Osteoblast (primary cell): Measurements from ENCODE around the gene BTG4. TPM values are rescaled to one million over a fixed set of nuclear protein-coding genes. Genes with fewer than 3 reads are reported as not detected.

Source experiments
- DNase-seq: peaks from one replicate; pipeline ENCODE4 v3.0.0; 2011; ENCODE audit warnings: low spot score, mixed read lengths; ENCODE audit not compliant: insufficient read length; ENCODE audit errors: missing footprints
- H2AFZ ChIP-seq: 2 replicates; pipeline ENCODE4 v1.6.0; 2011; ENCODE audit warnings: mild to moderate bottlenecking, low read length
- H3K27ac ChIP-seq: 2 replicates; pipeline ENCODE4 v1.5.1; 2011; ENCODE audit warnings: mild to moderate bottlenecking, low read depth, low read length, moderate library complexity
- H3K27me3 ChIP-seq: 2 replicates; pipeline ENCODE4 v1.6.0; 2012; ENCODE audit warnings: mild to moderate bottlenecking, control low read depth, inconsistent platforms, low read length, moderate library complexity; ENCODE audit not compliant: insufficient read depth
- H3K36me3 ChIP-seq: 2 replicates; pipeline ENCODE4 v1.5.1; 2011; ENCODE audit warnings: mild to moderate bottlenecking, low read length, control low read depth, moderate library complexity; ENCODE audit not compliant: insufficient read depth
- H3K4me1 ChIP-seq: 2 replicates; pipeline ENCODE4 v1.5.1; 2011; ENCODE audit warnings: mild to moderate bottlenecking, low read length, control low read depth, moderate library complexity; ENCODE audit not compliant: insufficient read depth
- H3K4me2 ChIP-seq: 2 replicates; pipeline ENCODE4 v1.6.0; 2011; ENCODE audit warnings: mild to moderate bottlenecking, low read length; ENCODE audit not compliant: insufficient read depth
- H3K4me3 ChIP-seq: fragments of 200-600 bp; sonication (generic); 3 replicates; pipeline ENCODE4 v1.5.1; 2012; ENCODE audit warnings: mild to moderate bottlenecking, low read length, inconsistent platforms; ENCODE audit not compliant: insufficient read depth
- H3K79me2 ChIP-seq: 2 replicates; pipeline ENCODE4 v1.6.0; 2012; ENCODE audit warnings: mild to moderate bottlenecking, low read length, control low read depth, inconsistent platforms; ENCODE audit not compliant: insufficient read depth
- H3K9me3 ChIP-seq: 2 replicates; pipeline ENCODE4 v1.5.1; 2011; ENCODE audit warnings: low read depth, low read length, control low read depth
- H4K20me1 ChIP-seq: 2 replicates; pipeline ENCODE4 v1.6.0; 2012; ENCODE audit warnings: mild to moderate bottlenecking, low read length, control low read depth; ENCODE audit not compliant: insufficient read depth
- CTCF ChIP-seq: IDR thresholded peaks from 2 replicates; pipeline ENCODE4 v1.5.1; 2011; ENCODE audit warnings: mild to moderate bottlenecking, low read depth, low read length, moderate library complexity; ENCODE audit errors: extremely low read depth
- total RNA-seq: library from RNA; depleted of rRNA; stranded (reverse); fragments of >200 nt; gene quantifications from 2 replicates; pipeline ENCODE4 v1.2.3, GENCODE V29; 2012

Gene BTG4
- total RNA-seq, 1 donor, result not detected

DNA sequence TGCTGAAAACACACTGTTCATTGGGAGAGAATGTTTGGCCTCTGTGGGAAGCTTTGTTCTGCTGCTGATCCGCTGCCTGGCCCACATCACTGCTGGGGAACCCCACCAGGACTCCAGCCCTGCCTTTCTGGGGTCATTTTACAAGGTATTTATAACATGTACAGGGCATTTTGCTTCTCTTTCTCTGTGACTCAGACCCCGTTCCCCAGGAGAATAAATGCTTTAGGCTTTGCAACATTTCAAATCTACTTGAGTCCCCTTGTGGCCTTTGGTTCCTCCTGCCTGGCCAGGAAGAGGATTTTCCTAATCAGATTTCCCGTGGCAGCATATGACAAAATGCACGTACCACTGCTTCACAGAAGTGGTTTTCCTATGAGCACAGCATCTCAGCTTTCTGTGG is 43.0 kb downstream of the BTG4 start:
- no peak for DNase-seq
- H3K4me3 ChIP-seq, result no peak overlapping the region

DNA sequence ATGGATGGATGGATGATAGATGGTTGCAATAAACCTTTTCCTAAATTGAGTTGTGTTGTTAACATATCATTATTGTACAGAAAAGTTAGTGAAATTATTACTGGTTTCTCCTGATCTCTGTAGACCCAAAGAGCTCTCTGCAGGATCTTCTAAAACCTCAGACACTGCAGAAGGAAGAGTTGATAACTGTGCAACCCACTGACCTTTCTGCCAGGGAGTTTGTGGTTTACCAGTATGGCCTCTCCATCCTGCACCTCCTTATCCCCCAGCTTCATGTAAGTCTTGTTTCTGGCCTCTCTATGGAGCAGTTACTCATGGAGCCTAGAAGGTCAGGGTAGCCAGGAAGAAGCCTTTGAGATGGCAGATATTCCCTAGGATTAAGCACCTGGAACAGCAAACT is 45.6 kb downstream of the BTG4 start:
- no peak for TF ChIP-seq CTCF
- no peak overlapping the region for H3K4me3 ChIP-seq
- H3K27ac ChIP-seq, result no peak overlapping the region
- no peaks in the 10 kb centered on the region for H4K20me1 ChIP-seq
- H3K79me2 ChIP-seq, result no peaks in the 10 kb centered on the region
- peaks cover 9% of the 10 kb centered on the region for H3K4me1 ChIP-seq
- H3K36me3 ChIP-seq, result no peaks in the 10 kb centered on the region
- no peaks in the 10 kb centered on the region for H3K27me3 ChIP-seq
- H3K9me3 ChIP-seq, result no peaks in the 10 kb centered on the region
- no peak overlapping the region for H2AFZ ChIP-seq
- DNase-seq, result no peak
- no peak overlapping the region for H3K4me2 ChIP-seq

More for the DNA sequence above, 43.0 kb downstream of the BTG4 start:
- H3K27me3 ChIP-seq, result no peaks in the 10 kb centered on the region
- no peak for TF ChIP-seq CTCF
- H3K4me2 ChIP-seq, result no peak overlapping the region
- H3K79me2 ChIP-seq, result no peaks in the 10 kb centered on the region
- no peaks in the 10 kb centered on the region for H3K9me3 ChIP-seq
- peaks cover 9% of the 10 kb centered on the region for H3K4me1 ChIP-seq
- no peak overlapping the region for H2AFZ ChIP-seq
- no peak overlapping the region for H3K27ac ChIP-seq
- no peaks in the 10 kb centered on the region for H4K20me1 ChIP-seq
- H3K36me3 ChIP-seq, result no peaks in the 10 kb centered on the region

DNA sequence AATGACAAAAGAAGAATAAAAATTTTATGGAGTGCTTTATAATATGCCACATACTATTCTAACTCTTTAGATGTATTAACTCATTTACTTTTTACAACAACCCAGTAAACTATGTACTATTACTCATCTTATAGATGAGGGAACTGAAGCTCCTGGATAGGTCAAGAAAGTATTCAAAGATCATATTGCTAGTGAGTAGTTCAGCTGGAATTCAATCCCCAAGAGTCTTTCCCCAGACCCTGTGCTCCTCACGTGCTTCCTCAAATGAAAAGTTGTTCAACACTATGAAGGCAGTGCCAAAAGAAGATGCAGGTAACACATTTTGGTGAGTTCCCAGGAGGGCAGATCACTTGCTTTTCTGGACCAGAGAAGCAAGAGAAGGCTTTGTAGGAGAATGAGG is 46.8 kb downstream of the BTG4 start:
- no peaks in the 10 kb centered on the region for H3K79me2 ChIP-seq
- H2AFZ ChIP-seq, result no peak overlapping the region
- H3K27ac ChIP-seq, result no peak overlapping the region
- no peaks in the 10 kb centered on the region for H3K36me3 ChIP-seq
- peaks cover 9% of the 10 kb centered on the region for H3K4me1 ChIP-seq
- no peak overlapping the region for H3K4me3 ChIP-seq
- no peak overlapping the region for H3K4me2 ChIP-seq
- TF ChIP-seq CTCF, result no peak
- no peak for DNase-seq
- no peaks in the 10 kb centered on the region for H4K20me1 ChIP-seq
- no peaks in the 10 kb centered on the region for H3K27me3 ChIP-seq
- H3K9me3 ChIP-seq, result no peaks in the 10 kb centered on the region

DNA sequence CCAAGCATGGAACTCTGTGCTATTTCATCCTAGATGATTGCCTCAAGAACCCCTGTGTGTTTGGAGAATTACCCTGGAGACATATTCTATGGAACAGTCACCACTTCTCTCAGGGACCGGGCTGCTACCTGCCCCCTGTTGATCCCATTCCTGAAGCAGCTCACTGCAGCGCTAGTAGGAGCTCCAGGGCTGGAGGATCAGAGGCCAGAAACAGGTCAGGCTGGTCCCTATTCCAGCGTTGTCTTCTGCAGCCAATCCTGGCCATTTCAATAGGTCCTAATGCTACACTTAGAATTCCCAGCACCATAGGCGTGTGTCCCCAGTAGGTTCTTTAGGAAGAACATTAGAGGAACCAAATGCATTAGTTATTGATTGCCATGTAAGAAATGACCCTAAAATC is 48.9 kb downstream of the BTG4 start:
- no peak overlapping the region for H3K4me2 ChIP-seq
- no peaks in the 10 kb centered on the region for H3K9me3 ChIP-seq
- H4K20me1 ChIP-seq, result no peaks in the 10 kb centered on the region
- no peak overlapping the region for H3K4me3 ChIP-seq
- H3K27ac ChIP-seq, result no peak overlapping the region
- H3K27me3 ChIP-seq, result peaks cover 10% of the 10 kb centered on the region
- no peak overlapping the region for H2AFZ ChIP-seq
- no peaks in the 10 kb centered on the region for H3K36me3 ChIP-seq
- H3K79me2 ChIP-seq, result no peaks in the 10 kb centered on the region
- peaks cover 9% of the 10 kb centered on the region for H3K4me1 ChIP-seq
- DNase-seq, result no peak
- no peak for TF ChIP-seq CTCF
